ENCODE measurements around the gene PUM2. TPM values are rescaled to one million over a fixed set of nuclear protein-coding genes. Genes with fewer than 3 reads are reported as not detected.

Gene PUM2
- total RNA-seq, 1 donor from 2014 or later = 122 TPM

DNA sequence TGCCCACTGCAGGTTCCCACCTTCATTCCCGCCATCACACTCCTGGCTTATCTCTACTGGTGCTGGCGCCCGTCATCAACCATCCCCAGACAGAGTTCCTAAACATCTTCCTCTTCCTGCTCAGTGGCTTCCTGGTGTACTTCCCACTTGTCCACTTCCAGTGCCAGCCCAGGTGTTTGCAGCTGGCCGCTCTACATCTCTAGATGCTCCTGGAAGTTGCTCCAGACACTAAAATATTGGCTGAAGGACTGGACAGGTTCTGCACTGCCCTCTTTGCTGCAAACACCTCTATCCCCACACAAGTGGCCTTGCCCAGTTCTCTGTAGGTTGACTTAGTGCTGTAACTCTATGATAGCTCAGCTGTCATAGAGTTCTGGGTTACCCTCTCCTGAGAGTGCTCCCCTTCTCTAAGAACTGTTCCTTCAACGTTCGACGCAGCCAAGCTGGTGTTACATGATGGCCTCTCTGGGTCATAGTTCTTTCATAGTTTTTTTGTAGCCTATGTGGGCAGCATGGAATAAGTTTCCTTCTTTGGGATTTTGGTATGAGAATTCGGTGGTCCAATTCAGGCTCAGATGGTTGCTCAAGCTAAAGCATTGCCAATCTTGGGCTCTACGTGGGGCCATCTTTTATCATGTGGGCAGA lies 45.8 kb upstream of the PUM2 start:
- TF ChIP-seq, protein P1, sequence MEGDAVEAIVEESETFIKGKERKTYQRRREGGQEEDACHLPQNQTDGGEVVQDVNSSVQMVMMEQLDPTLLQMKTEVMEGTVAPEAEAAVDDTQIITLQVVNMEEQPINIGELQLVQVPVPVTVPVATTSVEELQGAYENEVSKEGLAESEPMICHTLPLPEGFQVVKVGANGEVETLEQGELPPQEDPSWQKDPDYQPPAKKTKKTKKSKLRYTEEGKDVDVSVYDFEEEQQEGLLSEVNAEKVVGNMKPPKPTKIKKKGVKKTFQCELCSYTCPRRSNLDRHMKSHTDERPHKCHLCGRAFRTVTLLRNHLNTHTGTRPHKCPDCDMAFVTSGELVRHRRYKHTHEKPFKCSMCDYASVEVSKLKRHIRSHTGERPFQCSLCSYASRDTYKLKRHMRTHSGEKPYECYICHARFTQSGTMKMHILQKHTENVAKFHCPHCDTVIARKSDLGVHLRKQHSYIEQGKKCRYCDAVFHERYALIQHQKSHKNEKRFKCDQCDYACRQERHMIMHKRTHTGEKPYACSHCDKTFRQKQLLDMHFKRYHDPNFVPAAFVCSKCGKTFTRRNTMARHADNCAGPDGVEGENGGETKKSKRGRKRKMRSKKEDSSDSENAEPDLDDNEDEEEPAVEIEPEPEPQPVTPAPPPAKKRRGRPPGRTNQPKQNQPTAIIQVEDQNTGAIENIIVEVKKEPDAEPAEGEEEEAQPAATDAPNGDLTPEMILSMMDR (IDR thresholded peaks at IDR 0.05; ENCODE audit: unreplicated experiment) = no peak
- Mint-ChIP-seq H3K27ac (no peak overlapping the region), H3K27me3 (ENCODE audit: low read depth) (peaks cover 2% of the 10 kb centered on the region), H3K9me3 (no peaks in the 10 kb centered on the region), H3K4me1 (no peaks in the 10 kb centered on the region), H3K36me3 (no peaks in the 10 kb centered on the region), H3K4me3 (no peak overlapping the region)
- peak in 1 of 2 experiments; percentile 3 for DNase-seq (ENCODE audit: low spot score in 2 of 2, unreplicated experiment in 2 of 2)

DNA sequence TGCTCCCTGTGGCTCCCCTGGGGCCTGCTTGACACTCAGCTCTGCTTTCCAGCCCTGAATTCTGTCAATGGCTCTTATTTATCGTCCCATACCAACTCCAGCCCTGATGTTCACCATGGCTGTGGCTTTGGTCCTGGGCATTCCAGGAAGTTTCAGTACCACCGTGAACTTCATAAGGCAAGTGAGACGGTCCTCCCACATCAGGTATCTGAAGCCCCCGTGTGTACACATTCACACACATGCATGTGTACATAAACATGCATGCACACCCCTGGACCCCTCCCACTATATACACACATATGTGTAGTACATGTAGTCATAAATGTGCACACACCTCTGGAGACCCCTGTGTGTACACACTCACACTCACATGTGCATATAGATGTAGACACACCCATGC lies 43.3 kb upstream of the PUM2 start:
- no peaks in the 10 kb centered on the region for H3K4me1 Mint-ChIP-seq
- no peak overlapping the region for H3K27ac Mint-ChIP-seq
- no peaks in the 10 kb centered on the region for H3K9me3 Mint-ChIP-seq
- no peak overlapping the region for H3K4me3 Mint-ChIP-seq
- TF ChIP-seq, protein P1 (IDR thresholded peaks at IDR 0.05; ENCODE audit: unreplicated experiment) = no peak
- peaks cover 5% of the 10 kb centered on the region for H3K27me3 Mint-ChIP-seq (ENCODE audit: low read depth)
- no peaks in the 10 kb centered on the region for H3K36me3 Mint-ChIP-seq
- no peak for DNase-seq (ENCODE audit: low spot score in 2 of 2, unreplicated experiment in 2 of 2)

DNA sequence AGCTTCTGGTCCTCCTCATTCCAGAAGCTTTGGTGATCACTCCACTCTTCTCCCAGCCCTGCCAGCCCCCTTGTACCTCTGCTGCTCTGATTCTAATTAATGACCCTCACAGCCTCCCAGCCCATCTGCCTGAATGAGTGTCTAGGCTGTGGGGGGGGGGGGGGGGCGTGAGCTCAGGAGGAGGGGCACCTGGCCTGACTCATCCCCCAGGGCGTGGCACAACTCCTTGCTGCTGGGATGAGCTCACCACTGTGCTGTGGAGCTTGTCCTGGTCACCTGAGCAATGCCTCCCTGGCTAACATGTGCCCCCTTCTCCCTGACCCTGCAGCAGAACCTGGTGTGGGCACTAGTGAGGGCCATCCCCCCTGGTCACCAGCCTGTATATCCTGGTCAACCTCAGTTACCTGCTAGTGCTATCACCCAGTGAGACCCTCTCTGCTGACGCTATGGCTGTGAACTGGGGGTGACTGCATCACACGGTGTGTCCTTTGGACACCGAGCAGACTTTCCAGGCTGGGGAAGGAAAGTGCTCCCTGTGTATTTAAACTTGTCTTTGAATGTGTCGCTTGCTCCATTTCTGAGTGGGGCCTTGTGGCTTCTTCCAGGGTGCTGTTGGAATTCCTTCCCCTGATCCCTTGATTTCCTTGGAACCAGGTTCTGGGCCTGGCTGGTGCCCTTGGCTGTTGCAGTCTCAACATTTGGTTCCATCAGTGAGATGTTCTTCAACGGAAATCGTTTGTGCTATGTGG lies 41.5 kb upstream of the PUM2 start:
- no peaks in the 10 kb centered on the region for H3K4me1 Mint-ChIP-seq
- no peak overlapping the region for H3K27ac Mint-ChIP-seq
- TF ChIP-seq, protein P1 (IDR thresholded peaks at IDR 0.05; ENCODE audit: unreplicated experiment) = no peak
- H3K9me3 Mint-ChIP-seq = no peaks in the 10 kb centered on the region
- H3K27me3 Mint-ChIP-seq (ENCODE audit: low read depth) = peaks cover 5% of the 10 kb centered on the region
- DNase-seq (ENCODE audit: low spot score in 2 of 2, unreplicated experiment in 2 of 2) = no peak
- H3K36me3 Mint-ChIP-seq = no peaks in the 10 kb centered on the region
- H3K4me3 Mint-ChIP-seq = no peak overlapping the region

DNA sequence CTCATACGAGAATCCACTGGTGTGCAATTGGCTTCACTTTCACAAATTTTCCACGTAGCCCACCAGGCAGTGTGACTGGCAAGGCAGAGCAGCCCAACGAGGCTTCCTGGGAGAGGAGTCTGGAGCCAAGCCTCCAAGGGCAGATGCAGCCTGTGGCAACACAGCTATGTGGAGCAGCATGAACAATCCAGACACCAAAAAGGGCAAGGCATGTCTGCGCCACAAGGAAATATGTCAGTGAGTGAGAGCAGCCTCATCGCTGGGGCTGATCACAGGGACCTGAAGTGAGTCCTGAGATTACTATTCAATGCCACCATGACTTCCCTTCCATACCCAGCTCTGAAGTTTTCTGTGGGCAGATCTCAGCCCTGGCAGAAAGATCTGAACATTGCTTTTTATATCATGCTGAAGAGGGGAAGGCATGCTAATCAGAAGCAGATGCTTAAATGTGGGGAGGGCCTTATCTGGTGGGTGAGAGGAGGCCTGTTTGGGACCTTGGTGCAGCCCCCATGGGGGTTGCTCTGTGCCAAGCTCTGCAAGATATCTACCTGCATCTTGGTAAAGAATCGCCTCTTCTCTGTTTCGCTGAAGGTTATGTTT lies 40.0 kb upstream of the PUM2 start:
- no peaks in the 10 kb centered on the region for H3K36me3 Mint-ChIP-seq
- H3K27ac Mint-ChIP-seq = no peak overlapping the region
- H3K4me1 Mint-ChIP-seq = no peaks in the 10 kb centered on the region
- H3K9me3 Mint-ChIP-seq = no peaks in the 10 kb centered on the region
- H3K27me3 Mint-ChIP-seq (ENCODE audit: low read depth) = peaks cover 3% of the 10 kb centered on the region
- no peak overlapping the region for H3K4me3 Mint-ChIP-seq
- DNase-seq (ENCODE audit: low spot score in 2 of 2, unreplicated experiment in 2 of 2) = no peak
- TF ChIP-seq, protein P1 (IDR thresholded peaks at IDR 0.05; ENCODE audit: unreplicated experiment) = no peak

DNA sequence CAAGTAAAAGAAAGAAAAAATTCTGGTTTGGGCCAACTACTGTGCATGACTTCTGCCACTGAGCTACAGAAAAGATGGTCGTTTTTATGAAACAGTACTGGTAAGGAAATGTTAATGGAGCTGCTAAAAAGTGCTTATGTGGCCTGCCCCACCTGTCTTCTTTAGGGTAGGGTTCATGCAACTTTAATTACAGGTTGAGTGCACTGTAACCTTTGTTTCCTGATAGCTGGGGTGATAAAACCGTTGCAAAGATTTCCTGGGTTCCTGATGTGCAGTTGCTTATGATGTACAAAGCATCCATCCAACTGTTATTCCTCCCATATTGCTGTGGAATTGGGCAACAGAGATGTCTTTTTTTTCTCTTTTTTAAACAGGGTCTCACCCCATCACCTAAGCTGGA lies 34.3 kb upstream of the PUM2 start:
- Mint-ChIP-seq H3K4me1 (peaks cover 15% of the 10 kb centered on the region), H3K9me3 (no peaks in the 10 kb centered on the region), H3K4me3 (no peak overlapping the region), H3K27ac (no peak overlapping the region), H3K27me3 (ENCODE audit: low read depth) (peaks cover 2% of the 10 kb centered on the region), H3K36me3 (no peaks in the 10 kb centered on the region)
- no peak for DNase-seq (ENCODE audit: low spot score in 2 of 2, unreplicated experiment in 2 of 2)
- TF ChIP-seq, protein P1 (IDR thresholded peaks at IDR 0.05; ENCODE audit: unreplicated experiment) = no peak
